H1 (cell line): ENCODE measurements around the gene TRIM9. TPM values are rescaled to one million over a fixed set of nuclear protein-coding genes. Genes with fewer than 3 reads are reported as not detected.

Experiments
- BCL11A ChIP-seq, 2 experiments: IDR thresholded peaks; one replicate each; pipeline ENCODE4 v1.6.1; 2011; ENCODE audit warnings: low read depth in 2 of 2, low read length in 2 of 2, mild to moderate bottlenecking in 2 of 2
- BRCA1 ChIP-seq: IDR thresholded peaks from 2 replicates; pipeline ENCODE4 v1.6.1; 2012; ENCODE audit warnings: low read depth, low read length, improper control_type of control experiment
- CHD2 ChIP-seq: IDR thresholded peaks from 2 replicates; pipeline ENCODE4 v1.6.1; 2012; ENCODE audit warnings: low read length, improper control_type of control experiment
- CREB1 ChIP-seq: IDR thresholded peaks from 2 replicates; pipeline ENCODE4 v1.6.1; 2012; ENCODE audit warnings: inconsistent platforms
- GABPA ChIP-seq: IDR thresholded peaks from 2 replicates; pipeline ENCODE4 v1.6.1; 2011; ENCODE audit warnings: mild to moderate bottlenecking, low read length, moderate library complexity, borderline replicate concordance; ENCODE audit not compliant: insufficient read depth
- MAFK ChIP-seq: IDR thresholded peaks from 2 replicates; pipeline ENCODE4 v1.6.1; 2012; ENCODE audit warnings: low read depth, mild to moderate bottlenecking, improper control_type of control experiment, low read length
- SIX5 ChIP-seq: IDR thresholded peaks from 2 replicates; pipeline ENCODE4 v1.6.1; 2011; ENCODE audit warnings: mild to moderate bottlenecking, low read depth, low read length
- SP4 ChIP-seq: IDR thresholded peaks from 2 replicates; pipeline ENCODE4 v1.6.1; 2012; ENCODE audit warnings: low read length, inconsistent platforms
- TEAD4 ChIP-seq: IDR thresholded peaks from 2 replicates; pipeline ENCODE4 v1.6.1; 2012; ENCODE audit warnings: low read depth, low read length, inconsistent platforms, mixed read lengths
- YY1 ChIP-seq: IDR thresholded peaks from 2 replicates; pipeline ENCODE4 v1.6.1; 2011; ENCODE audit warnings: low read depth, mild to moderate bottlenecking, low read length
- polyA plus RNA-seq, 7 experiments: library from polyadenylated mRNA; depleted of rRNA in 3 of 7; stranded (reverse) in 5 of 7; unstranded in 2 of 7; fragments of >200 nt in 5 of 7; fragments of 200-250 nt in 2 of 7; gene quantifications; 1 replicate in 5 of 7; 2 replicates in 1 of 7; 4 replicates in 1 of 7; pipeline versions ENCODE4 v1.2.1 to v1.2.3, GENCODE V29; 2011 to 2013; ENCODE audit warnings: missing spikeins in 2 of 7, mixed read lengths in 2 of 7
- total RNA-seq: library from RNA; stranded (reverse); fragmentation: NEBNext Ultra II Directional; extraction: Animal tissue kit (Norgen Biotek cat#: 25700); gene quantifications from 2 replicates; pipeline ENCODE4 v1.2.1, GENCODE V29; 2021
- TF ChIP-seq, protein P1 (sequence below): fragments of 300-600 bp; sonication (generic); IDR thresholded peaks from 2 replicates; pipeline ENCODE4 v1.7.1; 2012; ENCODE audit warnings: low read length, moderate library complexity, mild to moderate bottlenecking, inconsistent platforms; ENCODE audit not compliant: insufficient replicate concordance
- TF ChIP-seq, protein P2 (sequence below): IDR thresholded peaks from 2 replicates; pipeline ENCODE4 v1.6.1; 2012; ENCODE audit warnings: low read length, inconsistent platforms

Gene TRIM9
- total and polyA plus RNA-seq, 2 of the 8 experiments (the other 6 are each of a cell fraction or from before 2014, with no cell fraction given) = 2.7 to 5.4 TPM

DNA sequence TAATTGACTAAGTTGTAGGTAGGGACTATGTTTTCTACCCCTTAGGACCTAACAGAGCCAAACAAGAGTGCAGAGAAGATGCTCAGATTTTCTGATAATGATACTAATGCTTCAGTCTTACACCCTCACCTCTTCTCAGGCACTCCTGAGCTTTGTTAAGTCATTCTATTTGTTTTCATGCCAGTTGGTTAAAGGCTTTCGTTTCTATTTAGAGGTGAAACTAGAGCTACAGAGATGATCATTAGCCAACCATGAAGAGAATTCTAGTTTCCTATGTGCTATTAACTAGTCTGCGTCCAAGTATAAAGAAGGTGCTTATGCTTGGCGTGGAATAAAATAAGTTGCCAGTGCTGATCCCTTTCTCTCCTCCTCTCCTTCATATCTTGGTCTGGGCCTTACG lies 116.0 kb downstream of the TRIM9 start (continued):
- TF ChIP-seq, protein P1, sequence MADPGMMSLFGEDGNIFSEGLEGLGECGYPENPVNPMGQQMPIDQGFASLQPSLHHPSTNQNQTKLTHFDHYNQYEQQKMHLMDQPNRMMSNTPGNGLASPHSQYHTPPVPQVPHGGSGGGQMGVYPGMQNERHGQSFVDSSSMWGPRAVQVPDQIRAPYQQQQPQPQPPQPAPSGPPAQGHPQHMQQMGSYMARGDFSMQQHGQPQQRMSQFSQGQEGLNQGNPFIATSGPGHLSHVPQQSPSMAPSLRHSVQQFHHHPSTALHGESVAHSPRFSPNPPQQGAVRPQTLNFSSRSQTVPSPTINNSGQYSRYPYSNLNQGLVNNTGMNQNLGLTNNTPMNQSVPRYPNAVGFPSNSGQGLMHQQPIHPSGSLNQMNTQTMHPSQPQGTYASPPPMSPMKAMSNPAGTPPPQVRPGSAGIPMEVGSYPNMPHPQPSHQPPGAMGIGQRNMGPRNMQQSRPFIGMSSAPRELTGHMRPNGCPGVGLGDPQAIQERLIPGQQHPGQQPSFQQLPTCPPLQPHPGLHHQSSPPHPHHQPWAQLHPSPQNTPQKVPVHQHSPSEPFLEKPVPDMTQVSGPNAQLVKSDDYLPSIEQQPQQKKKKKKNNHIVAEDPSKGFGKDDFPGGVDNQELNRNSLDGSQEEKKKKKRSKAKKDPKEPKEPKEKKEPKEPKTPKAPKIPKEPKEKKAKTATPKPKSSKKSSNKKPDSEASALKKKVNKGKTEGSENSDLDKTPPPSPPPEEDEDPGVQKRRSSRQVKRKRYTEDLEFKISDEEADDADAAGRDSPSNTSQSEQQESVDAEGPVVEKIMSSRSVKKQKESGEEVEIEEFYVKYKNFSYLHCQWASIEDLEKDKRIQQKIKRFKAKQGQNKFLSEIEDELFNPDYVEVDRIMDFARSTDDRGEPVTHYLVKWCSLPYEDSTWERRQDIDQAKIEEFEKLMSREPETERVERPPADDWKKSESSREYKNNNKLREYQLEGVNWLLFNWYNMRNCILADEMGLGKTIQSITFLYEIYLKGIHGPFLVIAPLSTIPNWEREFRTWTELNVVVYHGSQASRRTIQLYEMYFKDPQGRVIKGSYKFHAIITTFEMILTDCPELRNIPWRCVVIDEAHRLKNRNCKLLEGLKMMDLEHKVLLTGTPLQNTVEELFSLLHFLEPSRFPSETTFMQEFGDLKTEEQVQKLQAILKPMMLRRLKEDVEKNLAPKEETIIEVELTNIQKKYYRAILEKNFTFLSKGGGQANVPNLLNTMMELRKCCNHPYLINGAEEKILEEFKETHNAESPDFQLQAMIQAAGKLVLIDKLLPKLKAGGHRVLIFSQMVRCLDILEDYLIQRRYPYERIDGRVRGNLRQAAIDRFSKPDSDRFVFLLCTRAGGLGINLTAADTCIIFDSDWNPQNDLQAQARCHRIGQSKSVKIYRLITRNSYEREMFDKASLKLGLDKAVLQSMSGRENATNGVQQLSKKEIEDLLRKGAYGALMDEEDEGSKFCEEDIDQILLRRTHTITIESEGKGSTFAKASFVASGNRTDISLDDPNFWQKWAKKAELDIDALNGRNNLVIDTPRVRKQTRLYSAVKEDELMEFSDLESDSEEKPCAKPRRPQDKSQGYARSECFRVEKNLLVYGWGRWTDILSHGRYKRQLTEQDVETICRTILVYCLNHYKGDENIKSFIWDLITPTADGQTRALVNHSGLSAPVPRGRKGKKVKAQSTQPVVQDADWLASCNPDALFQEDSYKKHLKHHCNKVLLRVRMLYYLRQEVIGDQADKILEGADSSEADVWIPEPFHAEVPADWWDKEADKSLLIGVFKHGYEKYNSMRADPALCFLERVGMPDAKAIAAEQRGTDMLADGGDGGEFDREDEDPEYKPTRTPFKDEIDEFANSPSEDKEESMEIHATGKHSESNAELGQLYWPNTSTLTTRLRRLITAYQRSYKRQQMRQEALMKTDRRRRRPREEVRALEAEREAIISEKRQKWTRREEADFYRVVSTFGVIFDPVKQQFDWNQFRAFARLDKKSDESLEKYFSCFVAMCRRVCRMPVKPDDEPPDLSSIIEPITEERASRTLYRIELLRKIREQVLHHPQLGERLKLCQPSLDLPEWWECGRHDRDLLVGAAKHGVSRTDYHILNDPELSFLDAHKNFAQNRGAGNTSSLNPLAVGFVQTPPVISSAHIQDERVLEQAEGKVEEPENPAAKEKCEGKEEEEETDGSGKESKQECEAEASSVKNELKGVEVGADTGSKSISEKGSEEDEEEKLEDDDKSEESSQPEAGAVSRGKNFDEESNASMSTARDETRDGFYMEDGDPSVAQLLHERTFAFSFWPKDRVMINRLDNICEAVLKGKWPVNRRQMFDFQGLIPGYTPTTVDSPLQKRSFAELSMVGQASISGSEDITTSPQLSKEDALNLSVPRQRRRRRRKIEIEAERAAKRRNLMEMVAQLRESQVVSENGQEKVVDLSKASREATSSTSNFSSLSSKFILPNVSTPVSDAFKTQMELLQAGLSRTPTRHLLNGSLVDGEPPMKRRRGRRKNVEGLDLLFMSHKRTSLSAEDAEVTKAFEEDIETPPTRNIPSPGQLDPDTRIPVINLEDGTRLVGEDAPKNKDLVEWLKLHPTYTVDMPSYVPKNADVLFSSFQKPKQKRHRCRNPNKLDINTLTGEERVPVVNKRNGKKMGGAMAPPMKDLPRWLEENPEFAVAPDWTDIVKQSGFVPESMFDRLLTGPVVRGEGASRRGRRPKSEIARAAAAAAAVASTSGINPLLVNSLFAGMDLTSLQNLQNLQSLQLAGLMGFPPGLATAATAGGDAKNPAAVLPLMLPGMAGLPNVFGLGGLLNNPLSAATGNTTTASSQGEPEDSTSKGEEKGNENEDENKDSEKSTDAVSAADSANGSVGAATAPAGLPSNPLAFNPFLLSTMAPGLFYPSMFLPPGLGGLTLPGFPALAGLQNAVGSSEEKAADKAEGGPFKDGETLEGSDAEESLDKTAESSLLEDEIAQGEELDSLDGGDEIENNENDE = no peak
- no peak for TF ChIP-seq YY1
- TF ChIP-seq CREB1 = no peak
- TF ChIP-seq, protein P2, sequence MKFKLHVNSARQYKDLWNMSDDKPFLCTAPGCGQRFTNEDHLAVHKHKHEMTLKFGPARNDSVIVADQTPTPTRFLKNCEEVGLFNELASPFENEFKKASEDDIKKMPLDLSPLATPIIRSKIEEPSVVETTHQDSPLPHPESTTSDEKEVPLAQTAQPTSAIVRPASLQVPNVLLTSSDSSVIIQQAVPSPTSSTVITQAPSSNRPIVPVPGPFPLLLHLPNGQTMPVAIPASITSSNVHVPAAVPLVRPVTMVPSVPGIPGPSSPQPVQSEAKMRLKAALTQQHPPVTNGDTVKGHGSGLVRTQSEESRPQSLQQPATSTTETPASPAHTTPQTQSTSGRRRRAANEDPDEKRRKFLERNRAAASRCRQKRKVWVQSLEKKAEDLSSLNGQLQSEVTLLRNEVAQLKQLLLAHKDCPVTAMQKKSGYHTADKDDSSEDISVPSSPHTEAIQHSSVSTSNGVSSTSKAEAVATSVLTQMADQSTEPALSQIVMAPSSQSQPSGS = no peak
- no peak for TF ChIP-seq TEAD4
- TF ChIP-seq BRCA1 = no peak
- TF ChIP-seq GABPA = no peak
- TF ChIP-seq MAFK = no peak
- TF ChIP-seq SP4 = no peak
- no peak for TF ChIP-seq CHD2
- TF ChIP-seq SIX5 = no peak
- no peak for TF ChIP-seq BCL11A (IDR thresholded peaks at IDR 0.05; ENCODE audit: low read depth in 2 of 2, low read length in 2 of 2)
